Endothelial cell (in vitro differentiated cells): ENCODE results near the gene ST3GAL4. TPM values are rescaled to one million over a fixed set of nuclear protein-coding genes. Genes with fewer than 3 reads are reported as not detected.

Source experiments
- DNase-seq: peaks from one replicate; pipeline ENCODE4 v3.0.0; 2021; ENCODE audit warnings: low spot score
- H3K27ac Mint-ChIP-seq: one replicate; pipeline ENCODE4 v1.8.0; 2021; ENCODE audit warnings: mixed read lengths, inconsistent platforms; ENCODE audit not compliant: unreplicated experiment
- H3K27me3 Mint-ChIP-seq: one replicate; pipeline ENCODE4 v1.8.0; 2021; ENCODE audit warnings: mild to moderate bottlenecking, moderate library complexity, mixed read lengths, inconsistent platforms; ENCODE audit not compliant: unreplicated experiment
- H3K36me3 Mint-ChIP-seq: one replicate; pipeline ENCODE4 v1.8.0; 2021; ENCODE audit warnings: mild to moderate bottlenecking, low read depth, mixed read lengths, inconsistent platforms; ENCODE audit not compliant: unreplicated experiment
- H3K4me1 Mint-ChIP-seq: one replicate; pipeline ENCODE4 v1.8.0; 2021; ENCODE audit warnings: mild to moderate bottlenecking, mixed read lengths, inconsistent platforms; ENCODE audit not compliant: unreplicated experiment
- H3K4me3 Mint-ChIP-seq: one replicate; pipeline ENCODE4 v1.8.0; 2021; ENCODE audit warnings: mild to moderate bottlenecking, mixed read lengths, inconsistent platforms; ENCODE audit not compliant: unreplicated experiment
- H3K9me3 Mint-ChIP-seq: one replicate; pipeline ENCODE4 v1.8.0; 2021; ENCODE audit warnings: mixed read lengths, inconsistent platforms; ENCODE audit not compliant: unreplicated experiment
- CTCF ChIP-seq: fragments of 200-600 bp; sonication (generic); IDR thresholded peaks from one replicate; pipeline ENCODE4 v1.5.0; 2021; ENCODE audit warnings: antibody characterized with exemption; ENCODE audit not compliant: unreplicated experiment
- total RNA-seq: library from RNA; stranded (reverse); fragmentation: NEBNext Ultra II Directional; extraction: Animal tissue kit (Norgen Biotek cat#: 25700); gene quantifications from one replicate; pipeline ENCODE4 v1.2.1, GENCODE V29; 2021; ENCODE audit not compliant: unreplicated experiment

Gene ST3GAL4
- total RNA-seq, 1 donor from 2014 or later = 25.9 TPM

- peak; percentile 30 for DNase-seq
- H3K4me1 Mint-ChIP-seq = peaks cover 38% of the 10 kb centered on the region
- H3K27me3 Mint-ChIP-seq = peaks cover 5% of the 10 kb centered on the region
- TF ChIP-seq CTCF = no peak
- no peak overlapping the region for H3K27ac Mint-ChIP-seq
- no peaks in the 10 kb centered on the region for H3K9me3 Mint-ChIP-seq
- H3K36me3 Mint-ChIP-seq = peaks cover 7% of the 10 kb centered on the region
- H3K4me3 Mint-ChIP-seq = peak overlapping the region; percentile 87
Observed at GRCh38 chr11:126355926-126356897, 726 bp downstream of the ST3GAL4 start.

- peaks cover 5% of the 10 kb centered on the region for H3K27me3 Mint-ChIP-seq
- H3K9me3 Mint-ChIP-seq = no peaks in the 10 kb centered on the region
- H3K4me3 Mint-ChIP-seq = peak overlapping the region; percentile 19
- peaks cover 38% of the 10 kb centered on the region for H3K4me1 Mint-ChIP-seq
- DNase-seq = no peak
- H3K36me3 Mint-ChIP-seq = peaks cover 7% of the 10 kb centered on the region
- no peak overlapping the region for H3K27ac Mint-ChIP-seq
- no peak for TF ChIP-seq CTCF
Observed at GRCh38 chr11:126357055-126357962, 1.8 kb downstream of the ST3GAL4 start.

GRCh38 chr11:126357969-126358762, 2.7 kb downstream of the ST3GAL4 start:
- H3K27me3 Mint-ChIP-seq = peaks cover 5% of the 10 kb centered on the region
- no peaks in the 10 kb centered on the region for H3K9me3 Mint-ChIP-seq
- no peak overlapping the region for H3K27ac Mint-ChIP-seq
- TF ChIP-seq CTCF = no peak
- no peak for DNase-seq
- peaks cover 32% of the 10 kb centered on the region for H3K4me1 Mint-ChIP-seq
- peak overlapping the region; percentile 42 for H3K4me3 Mint-ChIP-seq
- H3K36me3 Mint-ChIP-seq = no peaks in the 10 kb centered on the region

DNA sequence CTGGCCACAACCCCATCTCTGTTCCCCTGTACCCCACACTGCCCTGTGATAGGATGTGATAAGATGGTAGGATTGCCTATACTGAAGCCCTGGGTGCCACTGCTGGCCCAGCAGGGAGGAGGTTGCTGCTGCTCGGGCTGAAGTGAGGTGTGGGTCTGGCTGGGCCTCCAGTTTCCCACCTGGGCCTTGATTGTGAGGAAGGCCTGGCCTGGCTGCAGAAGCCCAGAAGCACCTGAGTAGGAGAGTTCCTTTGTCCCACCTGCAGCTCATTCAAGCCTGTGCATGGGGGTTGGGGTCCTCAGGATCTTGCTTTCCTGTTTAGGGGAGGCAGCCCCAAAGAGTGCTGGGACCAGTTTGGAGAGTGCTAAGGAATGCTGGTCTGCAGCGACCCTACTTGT, 3.3 kb downstream of the ST3GAL4 start:
- no peaks in the 10 kb centered on the region for H3K36me3 Mint-ChIP-seq
- no peak for DNase-seq
- peaks cover 2% of the 10 kb centered on the region for H3K27me3 Mint-ChIP-seq
- peaks cover 28% of the 10 kb centered on the region for H3K4me1 Mint-ChIP-seq
- no peak overlapping the region for H3K4me3 Mint-ChIP-seq
- TF ChIP-seq CTCF = no peak
- H3K9me3 Mint-ChIP-seq = no peaks in the 10 kb centered on the region
- no peak overlapping the region for H3K27ac Mint-ChIP-seq
